ENCODE measurements around the gene TANC1.

The TANC1 gene

GRCh38 chr2:158968396-158969161 is at the start of gene TANC1:
Gene TANC1, plus strand, starts transcription at chr2:158968640. Its CDS starts 97,271 bp downstream, at chr2:159065911.
- DNase-seq: peak; percentile 45 to 62

GRCh38 chr2:158921599-158922408 is 46.6 kb upstream of the TANC1 start:
- no peak for DNase-seq

GRCh38 chr2:158922601-158923000 is 45.8 kb upstream of the TANC1 start:
- no peak for DNase-seq

- DNase-seq: no peak
Observed at GRCh38 chr2:158923180-158923594, 45.3 kb upstream of the TANC1 start.

GRCh38 chr2:158923641-158924040 is 44.8 kb upstream of the TANC1 start:
- DNase-seq: no peak

- DNase-seq: no peak
Observed at GRCh38 chr2:158926478-158926948, 41.9 kb upstream of the TANC1 start.

GRCh38 chr2:158928515-158928914 is 39.9 kb upstream of the TANC1 start:
- DNase-seq: no peak

- no peak for DNase-seq
Observed at GRCh38 chr2:158928965-158929364, 39.5 kb upstream of the TANC1 start.

GRCh38 chr2:158931572-158931971 is 36.9 kb upstream of the TANC1 start:
- DNase-seq: no peak

- DNase-seq: no peak
Observed at GRCh38 chr2:158932131-158932645, 36.3 kb upstream of the TANC1 start.

GRCh38 chr2:158934170-158934569 is 34.3 kb upstream of the TANC1 start:
- no peak for DNase-seq

- DNase-seq: no peak
Observed at GRCh38 chr2:158935617-158936016, 32.8 kb upstream of the TANC1 start.

GRCh38 chr2:158936978-158937377 is 31.5 kb upstream of the TANC1 start:
- no peak for DNase-seq

- DNase-seq: no peak
Observed at GRCh38 chr2:158940356-158940755, 28.1 kb upstream of the TANC1 start.

- DNase-seq: no peak
Observed at GRCh38 chr2:158943973-158944372, 24.5 kb upstream of the TANC1 start.

GRCh38 chr2:158948964-158949699 is 19.3 kb upstream of the TANC1 start:
- DNase-seq: no peak

GRCh38 chr2:158953454-158953853 is 15.0 kb upstream of the TANC1 start:
- DNase-seq: no peak

- DNase-seq: peak; percentile 37 to 43
Observed at GRCh38 chr2:158953926-158954763, 14.3 kb upstream of the TANC1 start.

GRCh38 chr2:158955842-158956365 is 12.5 kb upstream of the TANC1 start:
- no peak for DNase-seq

- DNase-seq: no peak
Observed at GRCh38 chr2:158958365-158958764, 10.1 kb upstream of the TANC1 start.

GRCh38 chr2:158960193-158960592 is 8.2 kb upstream of the TANC1 start:
- no peak for DNase-seq

- DNase-seq: no peak
Observed at GRCh38 chr2:158962074-158962473, 6.4 kb upstream of the TANC1 start.
